Activated CD4-positive, alpha-beta T cell treated with anti-CD3 and anti-CD28 coated beads for 36 hours (primary cell): ENCODE measurements around the gene DACT3. TPM values are rescaled to one million over a fixed set of nuclear protein-coding genes. Genes with fewer than 3 reads are reported as not detected.
"Not testable (repeated sequence)": the region's sequence is repeated elsewhere in the genome, so short reads cannot be mapped to it uniquely, and the experiment has no call there.

Source experiments
- ATAC-seq: fragments of 200-7000 bp; cut with Tn5 transposase; one replicate; pipeline ENCODE4 v1.10.0; 2021; ENCODE audit warnings: mild to moderate bottlenecking, moderate library complexity
- CTCF ChIA-PET: fragments of 350-600 bp; sonication (Branson Sonifier 250); formaldehyde crosslinking; loops from one replicate; lab custom pipeline; 2021; ENCODE audit warnings: antibody characterized with exemption; lab: Charles Lee
- POLR2A ChIA-PET: fragments of 350-600 bp; sonication (Branson Sonifier 250); formaldehyde crosslinking; loops from one replicate; lab custom pipeline; 2021; ENCODE audit warnings: antibody characterized with exemption, inconsistent platforms; lab: Charles Lee
- DNase-seq: peaks from one replicate; pipeline ENCODE4 v3.0.0-alpha.2; 2020
- H3K27ac Mint-ChIP-seq: one replicate; pipeline ENCODE4 v1.8.0; 2021; ENCODE audit warnings: mixed read lengths
- H3K27me3 Mint-ChIP-seq: one replicate; pipeline ENCODE4 v1.8.0; 2021; ENCODE audit warnings: mixed read lengths
- H3K36me3 Mint-ChIP-seq: one replicate; pipeline ENCODE4 v1.8.0; 2021; ENCODE audit warnings: low read depth, mixed read lengths
- H3K4me1 Mint-ChIP-seq: one replicate; pipeline ENCODE4 v1.8.0; 2021; ENCODE audit warnings: mixed read lengths
- H3K4me3 Mint-ChIP-seq: one replicate; pipeline ENCODE4 v1.8.0; 2021; ENCODE audit warnings: mild to moderate bottlenecking, moderate library complexity, mixed read lengths
- H3K9me3 Mint-ChIP-seq: one replicate; pipeline ENCODE4 v1.8.0; 2021; ENCODE audit warnings: low read depth, mixed read lengths
- intact Hi-C, 2 experiments: fragments of 100-400 bp; cut with DNase I in 1 of 2; cut with micrococcal nuclease in 1 of 2; formaldehyde crosslinking; loops; one replicate each; pipeline versions ENCODE4 v1.14.2 to v1.15.1; 2022 to 2024; cut with DNase I, micrococcal nuclease
- total RNA-seq, 2 experiments: library from RNA; stranded (reverse); gene quantifications; one replicate each; pipeline ENCODE4 v1.2.3, GENCODE V29; 2021

The DACT3 gene
- total RNA-seq, 2 experiments from 2014 or later = 2.9 to 3.1 TPM

GRCh38 chr19:46633130-46633529 is 27.9 kb downstream of the DACT3 start:
- H3K4me3 Mint-ChIP-seq = peak overlapping the region; percentile 73
- POLR2A ChIA-PET = no interaction called here
- no peaks in the 10 kb centered on the region for H3K9me3 Mint-ChIP-seq

GRCh38 chr19:46631481-46631880 is 29.5 kb downstream of the DACT3 start:
- ATAC-seq = no peak
- POLR2A ChIA-PET = interaction anchor here (0.9 to 1.2 kb wide), 3 partner anchors 13 to 35 kb away, joined by 3 read pairs; no protein-coding TSS in a partner anchor
- CTCF ChIA-PET = interaction anchor here (0.6 to 5.2 kb wide), 4 partner anchors 17 to 840 kb away, joined by 3 to 28 read pairs (median 6); partner anchors contain the start of genes DACT3 and SLC8A2
- DNase-seq = no peak
- H3K4me1 Mint-ChIP-seq = peaks cover 24% of the 10 kb centered on the region
- no peak overlapping the region for H3K4me3 Mint-ChIP-seq
- intact Hi-C loops = no loop called here
- H3K36me3 Mint-ChIP-seq = no peaks in the 10 kb centered on the region
- no peaks in the 10 kb centered on the region for H3K9me3 Mint-ChIP-seq
- no peak overlapping the region for H3K27ac Mint-ChIP-seq
- no peaks in the 10 kb centered on the region for H3K27me3 Mint-ChIP-seq

More at GRCh38 chr19:46633130-46633529, 27.9 kb downstream of the DACT3 start:
- DNase-seq (no peak), ATAC-seq (no peak)
- peak overlapping the region; percentile 45 for H3K27ac Mint-ChIP-seq
- CTCF ChIA-PET = interaction anchor here (0.6 to 5.2 kb wide), 7 partner anchors 10 to 126 kb away, joined by 3 to 28 read pairs (median 6); partner anchors contain the start of gene DACT3
- no peaks in the 10 kb centered on the region for H3K27me3 Mint-ChIP-seq
- H3K36me3 Mint-ChIP-seq = no peaks in the 10 kb centered on the region
- intact Hi-C loops = no loop called here
- peaks cover 24% of the 10 kb centered on the region for H3K4me1 Mint-ChIP-seq

GRCh38 chr19:46630586-46631205 is 30.3 kb downstream of the DACT3 start:
- intact Hi-C loops = no loop called here
- ATAC-seq (no peak), DNase-seq (no peak)
- peaks cover 22% of the 10 kb centered on the region for H3K4me1 Mint-ChIP-seq
- no peak overlapping the region for H3K4me3 Mint-ChIP-seq
- ChIA-PET CTCF (interaction anchor here (0.5 to 5.2 kb wide), 9 partner anchors 17 to 881 kb away, joined by 3 to 28 read pairs (median 4); partner anchors contain the start of gene DACT3), POLR2A (interaction anchor here (1.1 to 1.2 kb wide), 2 partner anchors 12 to 14 kb away, joined by 3 read pairs; no protein-coding TSS in a partner anchor)
- H3K27me3 Mint-ChIP-seq = no peaks in the 10 kb centered on the region
- H3K9me3 Mint-ChIP-seq = no peaks in the 10 kb centered on the region
- no peaks in the 10 kb centered on the region for H3K36me3 Mint-ChIP-seq
- H3K27ac Mint-ChIP-seq = no peak overlapping the region

GRCh38 chr19:46629546-46630025 is 31.4 kb downstream of the DACT3 start:
- intact Hi-C loops = no loop called here
- ChIA-PET CTCF (interaction anchor here (0.7 to 5.2 kb wide), 9 partner anchors 11 to 99 kb away, joined by 3 to 28 read pairs (median 3); partner anchors contain the start of genes CALM3 and DACT3), POLR2A (interaction anchor here (0.7 to 1.0 kb wide), 2 partner anchors 19 to 23 kb away, joined by 3 to 4 read pairs; no protein-coding TSS in a partner anchor)
- DNase-seq (no peak), ATAC-seq (no peak)
- Mint-ChIP-seq H3K27me3 (no peaks in the 10 kb centered on the region), H3K27ac (no peak overlapping the region), H3K4me1 (peaks cover 26% of the 10 kb centered on the region), H3K9me3 (no peaks in the 10 kb centered on the region), H3K4me3 (no peak overlapping the region), H3K36me3 (peaks cover 3% of the 10 kb centered on the region)

GRCh38 chr19:46628970-46629369 is 32.0 kb downstream of the DACT3 start:
- H3K27ac Mint-ChIP-seq = peak overlapping the region; percentile 59
- CTCF ChIA-PET = interaction anchor here (0.7 to 5.2 kb wide), 8 partner anchors 10 to 99 kb away, joined by 3 to 28 read pairs (median 3); partner anchors contain the start of genes CALM3 and DACT3
- ATAC-seq = not testable (repeated sequence)

GRCh38 chr19:46626446-46626845 is 34.5 kb downstream of the DACT3 start:
- Mint-ChIP-seq H3K27ac (no peak overlapping the region), H3K27me3 (no peaks in the 10 kb centered on the region), H3K4me3 (no peak overlapping the region), H3K36me3 (peaks cover 21% of the 10 kb centered on the region), H3K9me3 (no peaks in the 10 kb centered on the region), H3K4me1 (peaks cover 31% of the 10 kb centered on the region)
- intact Hi-C loops = no loop called here
- ATAC-seq (no peak), DNase-seq (no peak)
- CTCF ChIA-PET = interaction anchor here (0.5 to 2.5 kb wide), 5 partner anchors 9 to 484 kb away, joined by 3 to 10 read pairs (median 3); no protein-coding TSS in a partner anchor
- POLR2A ChIA-PET = no interaction called here

More at GRCh38 chr19:46628970-46629369, 32.0 kb downstream of the DACT3 start:
- POLR2A ChIA-PET = interaction anchor here (1.0 to 1.1 kb wide), 2 partner anchors 9 to 18 kb away, joined by 4 read pairs; no protein-coding TSS in a partner anchor
- H3K4me3 Mint-ChIP-seq, H3K36me3 Mint-ChIP-seq, H3K27me3 Mint-ChIP-seq, DNase-seq, H3K9me3 Mint-ChIP-seq, intact Hi-C loops: not testable (repeated sequence)
- H3K4me1 Mint-ChIP-seq = peaks cover 27% of the 10 kb centered on the region

- H3K4me3 Mint-ChIP-seq = no peak overlapping the region
- ChIA-PET POLR2A (no interaction called here), CTCF (interaction anchor here (0.6 to 2.5 kb wide), 6 partner anchors 8 to 385 kb away, joined by 3 to 10 read pairs (median 3); no protein-coding TSS in a partner anchor)
- H3K27ac Mint-ChIP-seq = peak overlapping the region; percentile 31
- no peaks in the 10 kb centered on the region for H3K9me3 Mint-ChIP-seq
- intact Hi-C loops = no loop called here
- ATAC-seq = no peak
- peaks cover 26% of the 10 kb centered on the region for H3K36me3 Mint-ChIP-seq
- H3K4me1 Mint-ChIP-seq = peaks cover 39% of the 10 kb centered on the region
- DNase-seq = no peak
- no peaks in the 10 kb centered on the region for H3K27me3 Mint-ChIP-seq
These were observed 35.3 kb downstream of the DACT3 start for GRCh38 chr19:46625731-46626130.

- Mint-ChIP-seq H3K27ac (peak within 1 kb of the TSS; percentile 92), H3K27me3 (no peaks in the 10 kb centered on the region), H3K9me3 (no peaks in the 10 kb centered on the region), H3K4me3 (peak within 1 kb of the TSS; percentile 82), H3K4me1 (peaks cover 45% of the 10 kb centered on the region), H3K36me3 (peaks cover 31% of the 10 kb centered on the region)
- ChIA-PET CTCF (interaction anchor here (0.6 to 2.5 kb wide), 5 partner anchors 8 to 86 kb away, joined by 3 to 10 read pairs (median 3); no protein-coding TSS in a partner anchor), POLR2A (no interaction called here)
- ATAC-seq (peak; percentile 80), DNase-seq (peak; percentile 75)
- intact Hi-C loops = loop anchor here in 1 of 2 experiments (5.0 kb wide), 1 partner anchor 162 kb away; the partner anchor contains the start of gene SLC1A5
These were observed 35.9 kb downstream of the DACT3 start, which contains the start of gene PTGIR for GRCh38 chr19:46624958-46625661. Gene PTGIR, minus strand, starts transcription at chr19:46625089. Its CDS starts 864 bp downstream, at chr19:46624225.

- ATAC-seq = no peak
- Mint-ChIP-seq H3K4me1 (peaks cover 54% of the 10 kb centered on the region), H3K27me3 (no peaks in the 10 kb centered on the region)
These were observed 37.0 kb downstream of the DACT3 start for GRCh38 chr19:46623915-46624502.

GRCh38 chr19:46622118-46622446 is 38.9 kb downstream of the DACT3 start:
- no peaks in the 10 kb centered on the region for H3K27me3 Mint-ChIP-seq
- H3K4me3 Mint-ChIP-seq = peak overlapping the region; percentile 66
- no peaks in the 10 kb centered on the region for H3K9me3 Mint-ChIP-seq
- peak overlapping the region; percentile 66 for H3K27ac Mint-ChIP-seq
- intact Hi-C loops = loop anchor here in 1 of 2 experiments (5.0 kb wide), 1 partner anchor 165 kb away; the partner anchor contains the start of gene SLC1A5
- ChIA-PET CTCF (interaction anchor here (0.6 to 14.4 kb wide), 9 partner anchors 10 to 233 kb away, joined by 3 to 206 read pairs (median 4); partner anchors contain the start of genes CALM3 and DACT3), POLR2A (no interaction called here)
- peaks cover 65% of the 10 kb centered on the region for H3K4me1 Mint-ChIP-seq
- DNase-seq (no peak), ATAC-seq (no peak)
- peaks cover 38% of the 10 kb centered on the region for H3K36me3 Mint-ChIP-seq

More at GRCh38 chr19:46623915-46624502, 37.0 kb downstream of the DACT3 start:
- Mint-ChIP-seq H3K4me3 (peak overlapping the region; percentile 82), H3K36me3 (peaks cover 33% of the 10 kb centered on the region), H3K27ac (peak overlapping the region; percentile 92), H3K9me3 (no peaks in the 10 kb centered on the region)
- intact Hi-C loops = loop anchor here in 1 of 2 experiments (5.0 kb wide), 1 partner anchor 163 kb away; the partner anchor contains the start of gene SLC1A5
- no peak for DNase-seq
- ChIA-PET CTCF (interaction anchor here (2.5 to 4.0 kb wide), 2 partner anchors 10 to 11 kb away, joined by 10 to 12 read pairs; no protein-coding TSS in a partner anchor), POLR2A (no interaction called here)
